ENCODE results near the gene GSK3A.
A peak's percentile ranks its signal among the peaks of the same experiment; 100 is the strongest.

Gene GSK3A

GRCh38 chr19:42242512-42243409, at the start of gene GSK3A:
Gene GSK3A, minus strand, starts transcription at chr19:42242602. Its CDS starts 137 bp downstream, at chr19:42242465.
- Histone ChIP-seq H3K4me1 (ENCODE audit: control insufficient read depth, insufficient read depth, low read length) (peaks cover 18% of the 10 kb centered on the region), H3K27ac (ENCODE audit: extremely low read depth, low read depth, low read length) (peak within 1 kb of the TSS; percentile 99), H3K9me3 (ENCODE audit: control insufficient read depth, insufficient read depth, low read depth, low read length) (no peaks in the 10 kb centered on the region), H3K4me3 (ENCODE audit: low read depth, low read length) (peak within 1 kb of the TSS; percentile 74), H3K36me3 (ENCODE audit: control insufficient read depth in 2 of 2, insufficient read depth in 1 of 2, low read length in 2 of 2) (peaks cover 25 to 33% of the 10 kb centered on the region in 2 experiments)
- POLR2A ChIA-PET = interaction anchor here (0.5 to 13.9 kb wide), 36 partner anchors 9 to 979 kb away, joined by 3 to 242 read pairs (median 6); partner anchors contain the start of genes CIC, DEDD2, ERF and HNRNPUL1
- CTCF ChIA-PET = interaction anchor here (0.6 to 11.8 kb wide), 18 partner anchors 9 to 703 kb away, joined by 3 to 276 read pairs (median 4); partner anchors contain the start of gene POU2F2
- TF ChIP-seq PRDM1 (tag by site-specific recombination; IDR thresholded peaks at IDR 0.05) (no peak), ZNF433 (tag by site-specific recombination; IDR thresholded peaks at IDR 0.05; ENCODE audit: low read depth) (no peak), BCL6B (tag by site-specific recombination; IDR thresholded peaks at IDR 0.05) (peak; percentile 93), ZNF335 (tag by site-specific recombination; conservative IDR thresholded peaks at IDR 0.05) (peak; percentile 99), ZNF391 (tag by site-specific recombination; IDR thresholded peaks at IDR 0.05; ENCODE audit: borderline replicate concordance, low read depth) (0 out of 2 replicates have a peak, but pooled peaks have one; percentile 24), ZFHX2 (tag by site-specific recombination; conservative IDR thresholded peaks at IDR 0.05) (peak; percentile 76), KLF9 (tag by site-specific recombination; IDR thresholded peaks at IDR 0.05; ENCODE audit: low read depth) (peak; percentile 90), YY2 (tag by site-specific recombination; IDR thresholded peaks at IDR 0.05) (peak; percentile 96), GLIS1 (tag by site-specific recombination; IDR thresholded peaks at IDR 0.05) (peak; percentile 82), ZSCAN18 (tag by site-specific recombination; IDR thresholded peaks at IDR 0.05) (no peak), ZSCAN23 (tag by site-specific recombination; IDR thresholded peaks at IDR 0.05) (no peak), ZXDB (tag by site-specific recombination; IDR thresholded peaks at IDR 0.05) (peak; percentile 97), ZBTB26 (tag by site-specific recombination; optimal IDR thresholded peaks at IDR 0.05) (peak; percentile 80), ZBTB20 (tag by site-specific recombination; IDR thresholded peaks at IDR 0.05) (peak; percentile 93), ZNF324 (tag by site-specific recombination; IDR thresholded peaks at IDR 0.05) (peak; percentile 90; the same call in 1 of the 2 replicates), ZNF529 (tag by site-specific recombination; IDR thresholded peaks at IDR 0.05; ENCODE audit: insufficient replicate concordance) (no peak), ZNF629 (tag by site-specific recombination; IDR thresholded peaks at IDR 0.05) (peak; percentile 72), ZBTB11 (tag by site-specific recombination; conservative IDR thresholded peaks at IDR 0.05; ENCODE audit: low read depth) (peak; percentile 85), HOXD13 (CRISPR knock-in tag; IDR thresholded peaks at IDR 0.05; ENCODE audit: borderline replicate concordance) (no peak), SETDB1 (IDR thresholded peaks at IDR 0.05; ENCODE audit: insufficient read length, low read length) (no peak), ZFP3 (tag by site-specific recombination; IDR thresholded peaks at IDR 0.05; ENCODE audit: low read depth) (no peak), ZNF704 (tag by site-specific recombination; IDR thresholded peaks at IDR 0.05) (no peak), KLF1 (tag by site-specific recombination; IDR thresholded peaks at IDR 0.05) (peak; percentile 84), ZSCAN5A (tag by site-specific recombination; IDR thresholded peaks at IDR 0.05) (no peak), ZNF2 (tag by site-specific recombination; IDR thresholded peaks at IDR 0.05) (peak; percentile 26; the same call in 1 of the 2 replicates), ZNF501 (tag by site-specific recombination; IDR thresholded peaks at IDR 0.05) (peak; percentile 40; the same call in 1 of the 2 replicates), ZNF24 (tag by site-specific recombination; IDR thresholded peaks at IDR 0.05) (peak; percentile 72; the same call in 1 of the 2 replicates)
